GM12892 (cell line): ENCODE measurements around the gene TOMM20L.
"Not testable (repeated sequence)": the region's sequence is repeated elsewhere in the genome, so short reads cannot be mapped to it uniquely, and the experiment has no call there.

Experiments
- POLR2A ChIP-seq: IDR thresholded peaks from 2 replicates; pipeline ENCODE4 v1.6.1; 2011; ENCODE audit warnings: low read depth, low read length, control low read depth
- POLR2AphosphoS5 ChIP-seq: IDR thresholded peaks from 2 replicates; pipeline ENCODE4 v1.6.1; 2011; ENCODE audit warnings: low read depth, low read length, control low read depth

DNA sequence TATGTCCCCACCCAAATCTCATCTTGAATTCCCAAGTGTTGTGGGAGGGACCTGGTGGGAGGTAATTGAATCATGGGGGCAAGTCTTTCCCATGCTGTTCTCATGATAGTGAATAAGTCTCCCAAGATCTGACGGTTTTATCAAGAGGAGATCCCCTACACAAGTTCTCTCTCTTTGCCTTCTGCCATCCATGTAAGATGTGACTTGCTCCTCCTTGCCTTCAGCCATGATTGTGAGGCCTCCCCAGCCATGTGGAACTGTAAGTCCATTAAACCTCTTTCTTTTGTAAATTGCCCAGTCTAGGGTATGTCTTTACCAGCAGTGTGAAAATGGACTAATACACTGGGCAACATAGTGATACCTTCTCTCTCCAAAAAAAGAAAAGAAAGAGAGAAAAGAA lies 21.2 kb downstream of the TOMM20L start:
- not testable (repeated sequence) for TF ChIP-seq POLR2A, POLR2AphosphoS5
